GM18505 (cell line): ENCODE results near the gene ARHGAP19.

ENCODE experiments used
- ATAC-seq: cut with Tn5 transposase; IDR thresholded peaks from one replicate; pipeline ENCODE4 v1.9.1; 2021; ENCODE audit not compliant: unreplicated experiment
- POLR2A ChIP-seq: IDR thresholded peaks from 4 replicates; pipeline ENCODE4 v1.6.1; 2011; ENCODE audit warnings: borderline replicate concordance; ENCODE audit not compliant: insufficient read depth, insufficient read length; ENCODE audit errors: extremely low read depth

Gene ARHGAP19

DNA sequence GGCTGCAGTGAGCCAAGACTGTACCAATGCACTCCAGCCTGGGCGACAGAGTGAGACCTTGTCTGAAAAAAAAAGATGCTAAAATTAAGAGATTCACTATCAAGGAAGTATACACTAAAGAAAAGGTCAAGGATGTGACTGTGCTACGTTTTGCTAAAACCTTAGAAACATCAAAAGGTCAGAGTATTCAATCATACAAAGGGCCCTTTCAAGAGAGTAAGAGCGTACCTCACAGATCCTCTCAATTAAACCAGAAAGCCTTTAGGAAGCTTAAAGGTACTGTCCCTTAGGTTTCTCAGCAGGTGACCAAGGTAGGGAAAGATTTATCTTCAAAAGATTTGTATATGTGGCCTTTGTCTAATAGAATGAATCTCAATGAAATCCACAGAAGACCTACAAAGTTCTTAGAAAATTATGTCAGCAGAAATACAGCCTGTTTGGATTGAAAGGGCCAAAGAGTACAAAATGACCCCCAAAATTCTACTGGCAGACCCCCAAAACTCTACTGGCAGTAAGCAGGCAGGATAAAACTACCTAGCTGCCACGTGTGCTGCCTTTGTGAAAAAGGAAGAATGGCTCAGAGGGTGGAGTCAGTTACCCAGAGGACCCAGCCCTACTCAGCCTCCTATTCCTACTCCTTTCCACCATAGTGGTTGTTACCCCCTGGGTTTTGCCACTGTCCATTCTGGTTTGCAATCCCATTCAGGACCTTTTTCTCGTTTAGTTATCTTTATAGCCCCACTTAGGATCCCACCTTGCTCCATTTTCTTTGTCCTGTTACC is 36.7 kb downstream of the ARHGAP19 start:
- TF ChIP-seq POLR2A = no peak

DNA sequence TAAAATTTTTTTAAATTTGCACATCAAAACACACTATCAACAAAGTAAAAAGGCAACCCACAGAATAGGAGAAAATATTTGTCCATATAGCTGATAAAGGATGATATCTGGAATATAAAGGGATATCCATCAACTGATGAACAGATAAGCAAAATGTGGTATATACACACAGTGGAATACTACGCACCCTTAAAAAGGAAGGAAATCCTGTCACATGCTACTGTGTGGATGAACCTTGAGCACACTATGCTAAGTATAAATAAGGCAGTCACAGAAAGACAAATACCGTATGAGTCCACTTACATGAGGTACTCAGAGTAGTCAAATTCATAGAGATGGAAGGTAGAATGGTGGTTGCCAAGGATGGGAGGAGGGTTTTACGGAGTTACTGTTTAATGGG is 37.7 kb downstream of the ARHGAP19 start:
- ATAC-seq = no peak
- no peak for TF ChIP-seq POLR2A

More for the DNA sequence above, 36.7 kb downstream of the ARHGAP19 start:
- no peak for ATAC-seq

DNA sequence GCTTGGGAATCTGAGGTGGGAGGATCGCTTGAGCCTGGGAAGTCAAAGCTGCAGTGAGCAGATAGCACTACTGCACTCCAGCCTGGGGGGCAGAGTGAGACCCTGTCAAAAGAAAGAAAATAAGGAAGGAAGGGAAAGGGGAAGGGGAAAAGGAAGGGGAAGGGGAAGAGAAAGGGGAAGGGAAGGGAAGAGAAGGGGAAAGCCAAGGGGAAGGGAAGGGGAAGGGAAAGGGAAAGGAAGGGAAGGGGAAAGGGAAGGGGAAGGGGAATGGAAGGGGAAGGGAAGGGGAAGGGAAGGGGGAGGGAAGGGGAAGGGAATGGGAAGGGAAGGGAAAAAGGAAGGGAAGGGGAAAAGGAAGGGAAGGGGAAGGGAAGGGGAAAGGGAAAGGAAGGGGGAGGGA is 41.5 kb downstream of the ARHGAP19 start:
- TF ChIP-seq POLR2A = no peak
- no peak for ATAC-seq

DNA sequence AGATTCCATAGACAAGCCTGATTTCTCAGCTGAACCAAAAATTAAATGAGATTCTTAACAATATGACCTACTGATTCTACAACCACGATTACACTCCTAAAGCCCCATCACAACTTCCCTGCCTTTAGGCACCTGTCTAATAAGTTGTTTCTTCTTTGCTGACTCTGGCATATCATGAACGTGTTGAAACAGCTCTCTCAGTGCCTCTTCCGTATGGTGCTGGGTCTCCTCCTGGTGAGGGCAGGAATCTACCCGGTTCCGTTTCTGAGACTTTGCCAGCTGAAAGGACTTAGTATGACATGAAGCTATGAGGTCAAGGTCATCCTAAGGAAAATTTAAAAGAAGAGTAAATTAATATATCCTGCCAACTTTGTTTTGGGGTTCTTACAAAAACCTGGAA is 48.6 kb downstream of the ARHGAP19 start:
- TF ChIP-seq POLR2A = no peak
- no peak for ATAC-seq

DNA sequence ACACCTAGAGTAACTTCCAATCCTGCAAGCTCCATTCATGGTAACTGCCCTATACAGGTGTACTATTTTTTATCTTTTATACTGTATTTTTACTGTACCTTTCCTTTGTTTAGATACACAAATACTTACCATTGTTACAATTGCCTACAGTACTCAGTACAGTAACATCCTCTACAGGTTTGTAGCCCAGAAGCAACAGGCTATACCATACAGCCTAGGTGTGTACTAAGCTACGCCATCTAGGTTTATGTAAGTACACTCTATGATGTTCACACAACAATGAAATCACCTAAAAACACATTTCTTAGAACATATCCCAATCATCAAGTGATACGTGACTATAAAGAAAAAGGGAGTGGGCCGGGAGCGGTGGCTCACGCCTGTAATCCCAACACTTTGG is 53.6 kb downstream of the ARHGAP19 start:
- no peak for ATAC-seq
- TF ChIP-seq POLR2A = no peak

DNA sequence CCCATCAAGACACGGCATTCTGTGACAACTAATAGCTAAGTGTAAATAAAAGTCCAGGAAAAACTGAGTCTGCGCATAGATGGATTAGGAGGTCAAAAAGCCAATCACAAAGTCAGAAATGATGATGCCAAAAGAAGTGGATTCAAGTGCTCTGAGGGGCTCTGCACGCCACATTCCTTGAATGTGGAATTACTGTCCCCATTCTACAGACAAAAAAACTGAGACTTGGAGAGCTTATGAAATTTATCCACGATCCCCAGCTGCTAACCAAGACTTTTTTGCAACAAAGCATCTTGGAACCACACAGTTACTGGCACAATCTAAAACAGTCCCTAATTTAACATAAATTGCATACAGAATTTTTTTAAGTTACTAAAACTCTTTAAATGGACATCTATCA is 57.1 kb downstream of the ARHGAP19 start:
- ATAC-seq = no peak
- TF ChIP-seq POLR2A = no peak

DNA sequence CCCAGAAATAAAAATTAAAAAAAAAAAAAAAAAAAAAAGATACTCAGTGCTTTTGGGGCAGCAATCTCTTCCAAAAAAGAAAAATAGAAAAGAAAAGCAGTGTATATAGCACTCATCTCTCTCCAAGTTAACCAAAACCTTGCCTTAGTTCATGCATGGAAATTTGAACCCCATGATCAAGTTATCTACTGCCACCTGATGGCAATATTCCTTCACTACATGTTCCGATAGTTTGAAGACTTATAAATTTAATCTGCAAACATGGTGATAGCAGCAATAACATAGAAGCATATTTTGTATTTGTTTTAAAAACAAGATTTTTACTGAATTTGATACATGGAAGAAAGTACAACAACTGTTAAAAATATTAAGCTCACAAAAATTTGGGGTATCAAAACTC is 58.0 kb downstream of the ARHGAP19 start:
- ATAC-seq = no peak
- no peak for TF ChIP-seq POLR2A

DNA sequence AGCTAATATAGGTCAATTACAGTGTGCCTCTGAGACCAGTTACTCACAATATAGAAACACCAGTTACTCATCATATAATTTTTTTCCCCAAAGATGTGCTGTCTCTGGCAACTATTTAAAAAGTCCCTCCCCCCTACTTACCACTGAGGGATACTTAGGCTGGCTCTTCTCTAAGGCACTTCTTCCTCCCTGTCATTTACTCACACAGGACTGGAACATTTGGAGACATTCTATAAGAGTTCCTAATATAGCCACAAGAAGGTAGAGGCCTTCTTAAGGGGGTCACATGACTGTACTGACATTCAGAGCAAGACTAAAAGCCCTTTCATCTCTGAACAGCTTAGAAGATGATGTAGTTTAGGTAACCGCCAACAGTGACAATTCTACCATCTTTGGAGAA is 62.3 kb downstream of the ARHGAP19 start:
- no peak for TF ChIP-seq POLR2A

DNA sequence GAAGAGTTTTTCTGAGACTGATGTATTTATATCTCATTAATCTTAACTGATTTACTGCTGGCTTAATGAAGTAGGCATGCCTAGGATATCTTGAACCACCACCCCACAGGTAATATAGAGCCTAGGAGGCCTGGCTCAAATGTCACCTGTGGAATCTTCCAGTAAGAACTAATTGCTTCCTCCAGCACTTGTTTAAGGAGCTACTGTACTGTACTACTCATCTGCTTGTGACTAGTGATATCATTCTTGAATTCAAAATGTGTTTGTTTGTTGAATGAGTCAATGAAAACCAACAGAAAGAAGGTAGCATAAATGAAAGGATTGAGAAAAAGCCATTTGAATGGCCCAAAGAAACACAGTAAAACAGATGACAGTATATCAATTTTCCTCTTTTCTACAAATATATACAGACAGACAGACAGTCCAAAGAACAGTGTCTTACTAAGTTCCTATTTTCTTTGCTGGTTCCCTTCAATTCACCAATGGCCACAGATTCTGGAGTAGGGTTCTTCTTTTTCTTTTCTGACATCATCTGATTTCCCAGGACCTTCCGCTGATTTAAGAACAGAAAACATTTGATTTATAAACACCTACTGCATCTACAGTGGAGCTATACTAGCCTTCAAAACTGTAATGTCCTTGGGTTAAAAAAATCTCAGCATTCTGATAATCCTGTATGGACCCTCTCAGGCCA is 63.0 kb downstream of the ARHGAP19 start:
- no peak for ATAC-seq
- TF ChIP-seq POLR2A = no peak

More for the DNA sequence above, 62.3 kb downstream of the ARHGAP19 start:
- ATAC-seq = no peak

DNA sequence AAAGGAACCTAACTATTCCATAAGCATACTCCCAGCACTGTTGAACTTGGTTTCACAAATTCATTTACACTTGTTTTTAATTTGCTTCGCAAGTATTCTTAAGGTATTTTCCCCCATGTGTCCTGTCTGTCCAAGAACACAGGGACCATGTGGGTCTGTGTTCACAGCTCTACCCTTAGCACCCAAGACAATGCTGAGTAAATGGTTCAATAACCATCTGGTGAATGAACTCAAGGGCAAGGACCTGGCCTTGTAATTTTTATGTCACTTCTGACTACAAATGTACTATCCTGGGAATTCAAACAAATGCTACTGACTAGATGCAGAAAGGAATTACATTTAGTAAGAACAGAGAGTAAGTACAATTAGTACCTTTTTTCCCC is 63.7 kb downstream of the ARHGAP19 start:
- ATAC-seq = no peak
- no peak for TF ChIP-seq POLR2A

DNA sequence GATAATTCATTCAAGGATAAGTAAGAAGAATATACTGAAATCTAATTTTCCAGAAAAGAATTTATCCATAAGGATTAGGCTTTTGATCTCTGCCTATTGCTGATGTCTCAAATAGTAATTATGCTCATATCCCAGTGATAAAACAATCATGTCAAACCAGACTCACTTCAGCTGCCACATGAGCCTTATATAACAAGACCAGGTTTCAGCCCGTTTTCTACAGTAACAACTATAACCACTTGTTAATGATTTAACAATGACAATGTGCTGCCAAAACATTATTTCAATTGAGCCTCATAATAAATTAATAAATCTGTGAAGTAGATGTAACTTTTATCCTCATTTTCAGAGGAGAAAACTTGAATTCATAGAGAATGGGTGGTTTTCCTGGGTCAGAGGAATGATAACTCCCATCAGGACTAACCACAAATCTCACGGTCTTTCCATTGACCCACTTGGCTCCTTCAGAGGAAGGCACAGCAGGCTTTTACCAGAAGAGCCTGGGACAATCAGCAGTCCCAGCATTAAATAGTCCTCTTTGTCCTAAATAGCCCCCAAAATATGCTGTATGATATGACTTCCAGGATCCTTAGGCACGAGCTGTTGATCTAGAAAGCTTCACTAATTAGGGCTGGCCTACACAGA is 64.2 kb downstream of the ARHGAP19 start:
- ATAC-seq = no peak
- no peak for TF ChIP-seq POLR2A

DNA sequence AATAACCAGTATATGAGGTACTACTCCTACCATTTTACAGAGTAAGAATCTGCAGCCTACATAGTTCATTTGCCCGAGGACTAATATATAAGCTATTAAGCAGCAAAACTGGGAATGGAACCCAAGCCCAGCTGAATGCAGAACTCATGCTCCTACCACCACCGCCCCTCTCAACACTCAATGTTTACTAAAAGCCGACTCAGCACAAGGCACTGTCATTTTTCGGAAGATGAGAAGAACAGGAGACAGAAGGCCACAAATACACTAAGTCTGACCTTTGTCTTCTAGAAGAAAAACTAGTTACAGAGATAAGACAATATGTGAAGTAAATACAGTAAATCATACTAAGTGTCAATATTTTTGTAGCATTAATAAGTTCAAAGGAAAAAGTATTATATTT is 66.0 kb downstream of the ARHGAP19 start:
- no peak for TF ChIP-seq POLR2A
- no peak for ATAC-seq

DNA sequence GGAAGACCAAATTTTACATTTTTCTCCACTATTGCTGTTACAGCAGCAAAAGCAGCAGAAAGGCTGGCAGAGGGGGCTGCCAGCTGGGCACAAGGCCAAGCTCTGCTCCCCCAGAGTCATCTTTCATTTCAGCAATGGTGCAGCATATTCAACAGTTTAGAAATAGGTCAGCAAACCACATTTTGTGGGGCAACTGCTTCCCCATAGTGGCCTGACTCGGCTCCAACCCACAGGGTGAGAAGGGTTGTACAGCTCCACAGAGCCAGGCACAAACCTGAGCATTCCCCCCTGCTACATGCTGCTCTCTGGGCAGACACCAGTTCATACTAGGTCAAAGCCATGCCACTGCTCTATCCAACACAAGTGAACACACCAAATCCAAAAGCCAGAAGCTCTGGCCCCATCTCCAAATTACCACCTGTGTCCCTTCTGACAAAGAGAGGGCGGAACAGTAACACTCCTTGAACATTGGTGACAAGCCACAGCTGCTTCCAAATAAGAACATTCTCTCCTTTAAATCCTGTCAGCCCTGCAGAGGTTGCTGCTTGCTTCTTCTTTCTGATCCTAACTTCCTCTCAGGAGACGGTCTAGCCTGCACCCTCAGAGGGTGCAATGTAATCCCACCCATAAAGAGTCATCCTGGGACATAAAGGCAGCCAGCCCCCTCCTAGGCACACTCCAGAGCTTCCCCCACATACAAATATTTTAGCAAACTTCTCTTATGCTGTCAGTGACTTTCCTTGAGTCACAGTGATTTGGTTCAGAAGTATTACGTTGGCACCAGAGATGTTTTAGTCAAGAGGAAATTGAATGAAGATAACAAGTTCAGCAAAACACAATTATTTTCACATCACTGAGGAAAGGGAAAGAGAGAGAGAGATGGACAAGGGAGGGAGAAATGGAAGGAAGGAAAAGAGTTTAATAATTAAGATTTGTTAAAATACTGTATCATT is 67.7 kb downstream of the ARHGAP19 start:
- no peak for TF ChIP-seq POLR2A
- no peak for ATAC-seq
